Esophagus squamous epithelium (tissue), 5 donors: Measurements from ENCODE around the gene EVC. TPM values are rescaled to one million over a fixed set of nuclear protein-coding genes. Genes with fewer than 3 reads are reported as not detected.
"Not testable (repeated sequence)": the region's sequence is repeated elsewhere in the genome, so short reads cannot be mapped to it uniquely, and the experiment has no call there.

ENCODE experiments used
- DNase-seq: peaks from one replicate; lab custom pipeline; 2025; lab: John Stamatoyannopoulos, UW
- H3K27ac ChIP-seq, 4 donors: fragments of 200-600 bp; sonication (generic); one replicate each; pipeline ENCODE4 v1.5.1; 2016 to 2019; ENCODE audit warnings: mild to moderate bottlenecking in 1 of 4
- H3K27me3 ChIP-seq, 4 donors: fragments of 200-600 bp; sonication (generic); 1 replicate in 3 of 4; 2 replicates in 1 of 4; pipeline versions ENCODE4 v1.5.1 to v1.6.0; 2017 to 2021; ENCODE audit warnings: antibody characterized with exemption in 1 of 4
- H3K36me3 ChIP-seq, 3 donors: fragments of 200-600 bp; sonication (generic); one replicate each; pipeline ENCODE4 v1.5.1; 2016 to 2019
- H3K4me1 ChIP-seq, 3 donors: fragments of 200-600 bp; sonication (generic); one replicate each; pipeline ENCODE4 v1.5.1; 2017 to 2019
- H3K4me3 ChIP-seq, 4 donors: fragments of 200-600 bp; sonication (generic); 1 replicate in 3 of 4; 2 replicates in 1 of 4; pipeline ENCODE4 v1.5.1; 2016 to 2019; ENCODE audit warnings: mild to moderate bottlenecking in 2 of 4, moderate library complexity in 1 of 4
- H3K9me3 ChIP-seq, 3 donors: fragments of 200-600 bp; sonication (generic); one replicate each; pipeline ENCODE4 v1.5.1; 2016 to 2019
- POLR2A ChIP-seq, 4 donors: fragments of 450-650 bp; IDR thresholded peaks; one replicate each; pipeline ENCODE4 v1.6.1; 2017; ENCODE audit warnings: antibody characterized with exemption in 4 of 4, mild to moderate bottlenecking in 4 of 4, moderate library complexity in 3 of 4
- WGBS, 2 donors: methylation state at CpG; one replicate each; pipeline ENCODE4 v1.1.5; 2018; 5-methylcytosine and 5-hydroxymethylcytosine counted together
- intact Hi-C: fragments of 100-400 bp; cut with DNase I; formaldehyde crosslinking; loops from one replicate; pipeline ENCODE4 v1.15.0; 2022
- total RNA-seq, 4 donors: library from RNA; depleted of rRNA; stranded (reverse); fragments of >200 nt; gene quantifications; one replicate each; pipeline ENCODE4 v1.1.0, GENCODE V29; 2016
- TF ChIP-seq, protein P1 (sequence below), 6 experiments: fragments of 450-650 bp in 4 of 6; fragments of 200-600 bp in 2 of 6; sonication (generic) in 2 of 6; IDR thresholded peaks; one replicate each; pipeline ENCODE4 v1.5.1; 2016 to 2019; ENCODE audit warnings: antibody characterized with exemption in 6 of 6, mild to moderate bottlenecking in 4 of 6, moderate library complexity in 4 of 6
- donor health status: DM: yes; HTN: yes; CAD: no.

Gene EVC
- total RNA-seq, 4 donors from 2014 or later, result 4.2 to 17.2 (median 6.3) TPM

DNA sequence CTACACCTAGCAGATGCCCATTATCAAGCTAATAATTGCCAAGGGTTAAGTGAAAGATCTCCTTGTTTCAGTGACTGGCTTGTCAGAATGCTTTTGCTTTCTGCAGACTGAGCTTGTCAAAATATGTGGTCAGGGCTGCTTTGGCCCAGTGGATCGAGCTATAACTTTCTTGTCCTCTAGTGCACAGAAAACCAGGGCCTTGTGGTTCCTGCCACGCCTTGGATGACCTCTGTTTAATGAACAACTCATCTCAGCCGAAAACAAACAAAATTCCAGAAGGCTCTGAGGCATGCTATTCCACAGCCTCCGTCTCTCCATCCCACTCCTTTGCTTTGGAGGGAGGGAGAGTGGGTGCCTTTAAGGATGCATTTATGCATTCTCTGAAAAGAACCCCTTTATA lies 11.3 kb downstream of the EVC start:
- no peaks in the 10 kb centered on the region for H3K4me1 ChIP-seq
- no peak for DNase-seq
- intact Hi-C loops, result no loop called here
- no peaks in the 10 kb centered on the region for H3K9me3 ChIP-seq
- TF ChIP-seq POLR2A (IDR thresholded peaks at IDR 0.05), result no peak
- TF ChIP-seq, protein P1, sequence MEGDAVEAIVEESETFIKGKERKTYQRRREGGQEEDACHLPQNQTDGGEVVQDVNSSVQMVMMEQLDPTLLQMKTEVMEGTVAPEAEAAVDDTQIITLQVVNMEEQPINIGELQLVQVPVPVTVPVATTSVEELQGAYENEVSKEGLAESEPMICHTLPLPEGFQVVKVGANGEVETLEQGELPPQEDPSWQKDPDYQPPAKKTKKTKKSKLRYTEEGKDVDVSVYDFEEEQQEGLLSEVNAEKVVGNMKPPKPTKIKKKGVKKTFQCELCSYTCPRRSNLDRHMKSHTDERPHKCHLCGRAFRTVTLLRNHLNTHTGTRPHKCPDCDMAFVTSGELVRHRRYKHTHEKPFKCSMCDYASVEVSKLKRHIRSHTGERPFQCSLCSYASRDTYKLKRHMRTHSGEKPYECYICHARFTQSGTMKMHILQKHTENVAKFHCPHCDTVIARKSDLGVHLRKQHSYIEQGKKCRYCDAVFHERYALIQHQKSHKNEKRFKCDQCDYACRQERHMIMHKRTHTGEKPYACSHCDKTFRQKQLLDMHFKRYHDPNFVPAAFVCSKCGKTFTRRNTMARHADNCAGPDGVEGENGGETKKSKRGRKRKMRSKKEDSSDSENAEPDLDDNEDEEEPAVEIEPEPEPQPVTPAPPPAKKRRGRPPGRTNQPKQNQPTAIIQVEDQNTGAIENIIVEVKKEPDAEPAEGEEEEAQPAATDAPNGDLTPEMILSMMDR (IDR thresholded peaks at IDR 0.05), result no peak
- 61 to 64% methylated on average over 3 to 4 of the region's 4 CpGs for WGBS, 2 donors
- no peaks in the 10 kb centered on the region for H3K27me3 ChIP-seq
- H3K27ac ChIP-seq, result no peak overlapping the region
- peaks cover 0 to 40% (median 0%) of the 10 kb centered on the region in 3 donors for H3K36me3 ChIP-seq
- H3K4me3 ChIP-seq, result no peak overlapping the region

DNA sequence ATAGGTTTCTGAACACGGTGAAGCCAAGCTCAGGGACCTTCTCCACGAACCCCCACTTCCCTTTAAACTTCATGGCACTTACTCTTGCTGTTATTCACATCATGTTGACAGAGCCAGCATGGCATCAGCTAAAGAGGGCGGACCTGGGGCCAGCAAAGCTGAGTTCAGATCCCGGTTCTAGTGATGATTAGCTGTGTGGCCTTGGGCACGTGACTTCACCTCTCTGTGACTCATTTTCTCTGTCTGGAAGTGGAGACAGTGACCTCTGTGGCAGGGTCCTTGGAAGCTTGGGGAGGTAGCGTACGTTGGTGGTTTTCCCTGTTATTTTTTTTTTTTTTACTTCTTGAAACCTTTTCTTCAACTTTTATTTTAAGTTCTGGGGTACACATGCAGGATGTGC lies 13.4 kb downstream of the EVC start:
- TF ChIP-seq POLR2A (IDR thresholded peaks at IDR 0.05), result no peak
- TF ChIP-seq, protein P1 (IDR thresholded peaks at IDR 0.05), result no peak
- peaks cover 0 to 44% (median 0%) of the 10 kb centered on the region in 3 donors for H3K36me3 ChIP-seq

DNA sequence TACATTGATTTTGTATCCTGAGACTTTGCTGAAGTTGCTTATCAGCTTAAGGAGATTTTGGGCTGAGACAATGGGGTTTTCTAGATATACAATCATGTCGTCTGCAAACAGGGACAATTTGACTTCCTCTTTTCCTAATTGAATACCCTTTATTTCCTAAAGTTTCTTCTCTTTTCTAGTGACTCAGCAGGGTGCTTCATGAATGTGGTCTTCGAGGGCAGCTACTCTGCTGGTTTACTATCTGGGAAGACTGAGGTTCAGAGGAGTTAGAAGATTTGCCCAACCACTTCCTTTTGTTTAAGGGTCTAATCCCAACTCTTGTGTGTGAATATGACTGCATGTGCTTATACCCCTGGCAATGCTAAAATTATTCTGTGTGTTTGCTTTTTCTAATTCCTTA lies 17.4 kb downstream of the EVC start:
- DNase-seq, H3K27me3 ChIP-seq, H3K9me3 ChIP-seq, H3K4me1 ChIP-seq, intact Hi-C loops, H3K27ac ChIP-seq, H3K4me3 ChIP-seq: not testable (repeated sequence)
- 57 to 63% methylated on average over 2 of the region's 2 CpGs for WGBS, 2 donors
- H3K36me3 ChIP-seq, result peaks cover 0 to 69% (median 11%) of the 10 kb centered on the region in 3 donors

More for the DNA sequence above, 13.4 kb downstream of the EVC start:
- intact Hi-C loops, result no loop called here
- no peaks in the 10 kb centered on the region for H3K27me3 ChIP-seq
- no peak for DNase-seq
- no peak overlapping the region for H3K4me3 ChIP-seq
- H3K4me1 ChIP-seq, result no peaks in the 10 kb centered on the region
- 86 to 90% methylated on average over 7 of the region's 7 CpGs for WGBS, 2 donors
- H3K27ac ChIP-seq, result no peak overlapping the region
- no peaks in the 10 kb centered on the region for H3K9me3 ChIP-seq

DNA sequence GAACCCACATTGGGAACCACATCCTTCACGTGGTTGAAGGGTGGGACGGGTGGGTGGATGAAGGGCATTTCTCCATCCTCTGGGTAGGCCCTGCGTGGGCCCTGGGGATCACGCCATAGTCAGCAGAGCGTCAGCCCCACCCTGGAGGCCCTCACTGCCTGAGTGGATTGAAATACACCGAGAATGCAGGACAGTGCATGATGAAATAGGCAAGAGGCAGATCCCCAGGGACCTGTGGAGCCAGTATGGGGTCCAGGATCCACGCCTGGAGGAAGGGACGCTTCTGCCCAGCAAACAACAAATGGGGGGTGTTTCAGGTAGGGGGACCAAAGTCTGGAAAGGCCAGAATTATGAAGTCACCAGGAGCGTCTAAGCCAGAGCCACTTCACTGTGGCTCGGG lies 19.4 kb downstream of the EVC start:
- Histone ChIP-seq H3K9me3 (no peaks in the 10 kb centered on the region), H3K27me3 (no peaks in the 10 kb centered on the region), H3K36me3 (peaks cover 0 to 76% (median 12%) of the 10 kb centered on the region in 3 donors), H3K4me1 (no peaks in the 10 kb centered on the region), H3K4me3 (no peak overlapping the region), H3K27ac (no peak overlapping the region)
- TF ChIP-seq, protein P1 (IDR thresholded peaks at IDR 0.05), result no peak
- TF ChIP-seq POLR2A (IDR thresholded peaks at IDR 0.05), result no peak
- DNase-seq, result no peak
- 69 to 80% methylated on average over 3 to 5 of the region's 10 CpGs for WGBS, 2 donors
- intact Hi-C loops, result no loop called here

DNA sequence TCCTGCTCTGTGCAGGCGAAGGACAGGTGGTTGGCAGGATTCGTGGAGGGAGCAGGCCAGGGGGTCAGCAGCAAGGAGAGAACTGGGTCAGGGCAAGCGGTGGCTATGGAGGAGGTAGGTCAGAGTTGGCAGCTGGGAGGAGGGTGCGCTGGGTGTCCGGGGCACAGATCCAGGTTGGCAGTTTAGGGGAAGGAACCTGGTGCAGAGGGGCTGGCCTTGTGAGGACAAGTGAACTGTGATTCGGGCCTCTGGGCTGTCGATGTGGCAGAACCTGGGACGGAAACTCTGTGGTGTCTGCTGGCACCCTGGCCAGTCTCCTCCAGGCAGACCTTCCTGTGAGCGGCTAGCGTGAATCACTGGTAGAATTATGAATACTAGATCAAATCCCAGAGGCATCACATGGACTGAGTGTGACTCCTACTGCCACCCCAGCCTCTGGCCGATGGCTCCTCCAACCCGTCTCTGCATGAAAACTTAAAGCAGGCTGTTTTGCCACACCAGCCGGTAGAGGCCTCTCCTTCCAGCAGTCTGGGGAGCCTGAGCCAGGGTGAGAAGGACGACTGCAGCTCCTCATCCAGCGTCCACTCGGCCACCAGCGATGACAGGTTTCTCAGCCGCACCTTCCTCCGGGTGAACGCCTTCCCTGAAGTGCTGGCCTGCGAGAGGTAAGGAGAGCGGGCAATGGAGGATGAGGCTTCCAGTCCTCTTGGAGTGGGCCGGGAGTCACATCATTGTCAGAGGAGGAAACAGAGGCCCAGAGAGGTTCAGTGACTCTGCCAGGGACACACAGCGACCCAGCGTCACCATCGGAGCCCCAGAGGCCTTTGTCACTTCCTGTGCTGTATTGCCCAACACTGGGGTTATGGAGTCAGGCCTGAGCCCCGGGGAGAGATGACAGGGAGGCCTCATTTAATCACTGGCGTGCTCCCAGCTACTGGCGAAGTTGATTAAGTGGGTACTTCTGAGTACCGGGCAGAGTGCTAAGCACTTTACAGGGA lies 20.3 kb downstream of the EVC start:
- Histone ChIP-seq H3K9me3 (no peaks in the 10 kb centered on the region), H3K27me3 (no peaks in the 10 kb centered on the region), H3K4me1 (no peaks in the 10 kb centered on the region), H3K27ac (no peak overlapping the region), H3K4me3 (no peak overlapping the region), H3K36me3 (peaks cover 0 to 80% (median 12%) of the 10 kb centered on the region in 3 donors)
- no peak for DNase-seq
- intact Hi-C loops, result no loop called here
- 82 to 87% methylated on average over 18 to 21 of the region's 30 CpGs for WGBS, 2 donors
- TF ChIP-seq, protein P1 (IDR thresholded peaks at IDR 0.05), result no peak
- no peak for TF ChIP-seq POLR2A (IDR thresholded peaks at IDR 0.05)
